Stimulated activated effector memory CD8-positive, alpha-beta T cell treated with anti-CD3 and anti-CD28 coated beads, Interleukin-12 subunit alpha, Interleukin-12 subunit beta, amount 100 ng/mL, for 72 hours (primary cell): Measurements from ENCODE around the gene NCOA3.

Experiments
- ATAC-seq: fragments of 150-1000 bp; cut with Tn5 transposase; 2 replicates; pipeline ENCODE4 v1.10.0; 2021
- DNase-seq, 2 donors: peaks; one replicate each; pipeline ENCODE4 v3.0.0; 2021 to 2022; ENCODE audit warnings: low spot score in 2 of 2
- H3K27ac Mint-ChIP-seq: one replicate; pipeline ENCODE4 v1.8.0; 2022; ENCODE audit warnings: mild to moderate bottlenecking, mixed read lengths
- H3K36me3 Mint-ChIP-seq: one replicate; pipeline ENCODE4 v1.8.0; 2022; ENCODE audit warnings: mild to moderate bottlenecking, mixed read lengths
- H3K4me1 Mint-ChIP-seq: one replicate; pipeline ENCODE4 v1.8.0; 2022; ENCODE audit warnings: mixed read lengths
- H3K4me3 Mint-ChIP-seq: one replicate; pipeline ENCODE4 v1.8.0; 2022; ENCODE audit warnings: mild to moderate bottlenecking, mixed read lengths
- H3K9me3 Mint-ChIP-seq: one replicate; pipeline ENCODE4 v1.8.0; 2022; ENCODE audit warnings: mixed read lengths

The NCOA3 gene

GRCh38 chr20:47667531-47668312 lies 166.0 kb downstream of the NCOA3 start:
- peak overlapping the region; percentile 36 for H3K27ac Mint-ChIP-seq
- H3K36me3 Mint-ChIP-seq = peaks cover 24% of the 10 kb centered on the region
- DNase-seq = no peak
- no peaks in the 10 kb centered on the region for H3K9me3 Mint-ChIP-seq
- ATAC-seq = no peak
- H3K4me3 Mint-ChIP-seq = no peak overlapping the region
- H3K4me1 Mint-ChIP-seq = peaks cover 18% of the 10 kb centered on the region

GRCh38 chr20:47668313-47669151 lies 166.8 kb downstream of the NCOA3 start:
- DNase-seq (no peak), ATAC-seq (peak; percentile 2)
- peak overlapping the region; percentile 4 for H3K27ac Mint-ChIP-seq
- H3K4me3 Mint-ChIP-seq = no peak overlapping the region
- no peaks in the 10 kb centered on the region for H3K9me3 Mint-ChIP-seq
- peaks cover 16% of the 10 kb centered on the region for H3K36me3 Mint-ChIP-seq
- H3K4me1 Mint-ChIP-seq = peaks cover 17% of the 10 kb centered on the region

- Mint-ChIP-seq H3K36me3 (peaks cover 10% of the 10 kb centered on the region), H3K4me3 (no peak overlapping the region), H3K9me3 (no peaks in the 10 kb centered on the region), H3K27ac (peak overlapping the region; percentile 4), H3K4me1 (peaks cover 11% of the 10 kb centered on the region)
- ATAC-seq (no peak), DNase-seq (no peak)
Observed at GRCh38 chr20:47669152-47669425, 167.4 kb downstream of the NCOA3 start.

GRCh38 chr20:47669489-47669888 lies 167.8 kb downstream of the NCOA3 start:
- Mint-ChIP-seq H3K9me3 (no peaks in the 10 kb centered on the region), H3K27ac (peak overlapping the region; percentile 4), H3K4me1 (peaks cover 10% of the 10 kb centered on the region), H3K36me3 (peaks cover 6% of the 10 kb centered on the region), H3K4me3 (no peak overlapping the region)
- DNase-seq (no peak), ATAC-seq (no peak)

- no peak for ATAC-seq
- Mint-ChIP-seq H3K4me3 (no peak overlapping the region), H3K4me1 (peaks cover 6% of the 10 kb centered on the region), H3K9me3 (no peaks in the 10 kb centered on the region), H3K36me3 (no peaks in the 10 kb centered on the region), H3K27ac (no peak overlapping the region)
- no peak for DNase-seq
Observed at GRCh38 chr20:47669927-47670890, 168.5 kb downstream of the NCOA3 start.

- H3K4me3 Mint-ChIP-seq = no peak overlapping the region
- no peak overlapping the region for H3K27ac Mint-ChIP-seq
- H3K9me3 Mint-ChIP-seq = no peaks in the 10 kb centered on the region
- ATAC-seq (no peak), DNase-seq (no peak)
- no peaks in the 10 kb centered on the region for H3K36me3 Mint-ChIP-seq
- peaks cover 6% of the 10 kb centered on the region for H3K4me1 Mint-ChIP-seq
Observed at GRCh38 chr20:47670913-47671312, 169.2 kb downstream of the NCOA3 start.

- Mint-ChIP-seq H3K27ac (no peak overlapping the region), H3K4me1 (peaks cover 6% of the 10 kb centered on the region), H3K4me3 (no peak overlapping the region), H3K36me3 (no peaks in the 10 kb centered on the region), H3K9me3 (no peaks in the 10 kb centered on the region)
- ATAC-seq (no peak), DNase-seq (no peak)
Observed at GRCh38 chr20:47672166-47672565, 170.5 kb downstream of the NCOA3 start.

GRCh38 chr20:47672886-47673670 lies 171.4 kb downstream of the NCOA3 start:
- no peaks in the 10 kb centered on the region for H3K36me3 Mint-ChIP-seq
- peaks cover 13% of the 10 kb centered on the region for H3K4me1 Mint-ChIP-seq
- H3K27ac Mint-ChIP-seq = no peak overlapping the region
- DNase-seq (no peak), ATAC-seq (no peak)
- no peak overlapping the region for H3K4me3 Mint-ChIP-seq
- H3K9me3 Mint-ChIP-seq = no peaks in the 10 kb centered on the region

GRCh38 chr20:47673671-47673955 lies 171.9 kb downstream of the NCOA3 start:
- H3K9me3 Mint-ChIP-seq = no peaks in the 10 kb centered on the region
- no peaks in the 10 kb centered on the region for H3K36me3 Mint-ChIP-seq
- no peak overlapping the region for H3K27ac Mint-ChIP-seq
- H3K4me3 Mint-ChIP-seq = no peak overlapping the region
- ATAC-seq = no peak
- H3K4me1 Mint-ChIP-seq = peaks cover 14% of the 10 kb centered on the region
- DNase-seq = no peak

- peaks cover 12% of the 10 kb centered on the region for H3K4me1 Mint-ChIP-seq
Observed at GRCh38 chr20:47674145-47674544, 172.5 kb downstream of the NCOA3 start.

GRCh38 chr20:47674686-47675085 lies 173.0 kb downstream of the NCOA3 start:
- H3K27ac Mint-ChIP-seq = peak overlapping the region; percentile 29
- no peak for DNase-seq
- no peak overlapping the region for H3K4me3 Mint-ChIP-seq
- peaks cover 15% of the 10 kb centered on the region for H3K4me1 Mint-ChIP-seq
- H3K9me3 Mint-ChIP-seq = no peaks in the 10 kb centered on the region
- no peaks in the 10 kb centered on the region for H3K36me3 Mint-ChIP-seq
- ATAC-seq = no peak

More at GRCh38 chr20:47674145-47674544, 172.5 kb downstream of the NCOA3 start:
- peak overlapping the region; percentile 29 for H3K27ac Mint-ChIP-seq
- DNase-seq (no peak), ATAC-seq (no peak)
- H3K36me3 Mint-ChIP-seq = no peaks in the 10 kb centered on the region
- H3K4me3 Mint-ChIP-seq = no peak overlapping the region
- H3K9me3 Mint-ChIP-seq = no peaks in the 10 kb centered on the region

- Mint-ChIP-seq H3K4me1 (peaks cover 15% of the 10 kb centered on the region), H3K4me3 (no peak overlapping the region), H3K36me3 (no peaks in the 10 kb centered on the region), H3K9me3 (no peaks in the 10 kb centered on the region), H3K27ac (peak overlapping the region; percentile 29)
- DNase-seq = no peak
- ATAC-seq = no peak
Observed at GRCh38 chr20:47675190-47676142, 173.8 kb downstream of the NCOA3 start.

- Mint-ChIP-seq H3K4me1 (peaks cover 15% of the 10 kb centered on the region), H3K9me3 (no peaks in the 10 kb centered on the region), H3K4me3 (no peak overlapping the region), H3K27ac (no peak overlapping the region), H3K36me3 (no peaks in the 10 kb centered on the region)
- DNase-seq (no peak), ATAC-seq (no peak)
Observed at GRCh38 chr20:47676219-47676721, 174.6 kb downstream of the NCOA3 start.
